Measurements from ENCODE around the gene SPATA32. TPM values are rescaled to one million over a fixed set of nuclear protein-coding genes. Genes with fewer than 3 reads are reported as not detected.

SPATA32 gene
- total RNA-seq, 4 donors from 2014 or later, result not detected

DNA sequence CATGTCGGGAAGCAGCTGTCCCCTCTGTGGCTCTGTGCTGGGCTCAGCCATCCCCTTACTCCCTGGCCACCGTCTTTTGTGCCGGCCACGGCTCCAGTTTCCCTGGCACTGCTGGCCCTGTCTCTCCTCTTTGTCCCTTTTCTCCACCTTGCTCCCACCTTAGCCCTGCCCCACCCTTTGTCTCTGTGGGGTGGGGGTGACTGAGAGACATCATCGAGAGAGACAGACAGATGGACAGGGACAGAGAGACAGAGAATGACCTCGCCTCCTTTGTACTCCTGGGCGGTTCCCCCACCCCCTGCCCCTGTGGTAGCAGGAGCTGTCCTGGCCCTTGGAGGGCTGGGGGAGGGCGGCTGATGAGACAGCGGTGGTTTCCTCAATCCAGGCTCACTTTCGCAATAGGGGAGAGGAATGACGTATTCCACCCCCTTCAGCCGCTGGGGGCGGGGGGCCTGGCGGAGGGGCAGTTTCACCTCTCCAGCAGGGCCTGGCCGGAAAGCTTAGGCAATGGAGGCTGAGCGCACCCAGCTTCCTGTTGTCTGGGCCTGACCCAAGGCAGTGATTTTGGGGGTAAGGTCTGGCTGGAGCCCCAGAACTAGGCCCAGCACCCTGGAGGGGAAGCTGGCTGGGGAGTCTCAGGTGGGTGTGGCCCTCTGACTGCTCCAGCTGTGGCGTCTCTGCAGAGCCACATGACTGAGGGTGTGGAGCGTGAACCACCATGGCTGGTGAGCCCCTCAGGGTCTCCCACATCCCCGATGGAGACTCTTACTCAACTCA is 32.9 kb downstream of the SPATA32 start:
- 24 to 77% methylated on average over 4 to 16 of the region's 19 CpGs for WGBS, 2 donors
- Histone ChIP-seq H3K4me1 (peaks cover 39 to 78% (median 45%) of the 10 kb centered on the region in 3 donors), H3K9me3 (no peaks in the 10 kb centered on the region), H3K27ac (peak overlapping the region; percentile 66 to 95 (median 84)), H3K36me3 (no peaks in the 10 kb centered on the region), H3K27me3 (peaks cover 0 to 2% (median 0%) of the 10 kb centered on the region in 4 donors), H3K4me3 (peak overlapping the region in 2 of 4 donors; percentile 7 to 70)
- DNase-seq, result no peak
- intact Hi-C loops (cut with DNase I), result no loop called here
- TF ChIP-seq CTCF (IDR thresholded peaks at IDR 0.05) (no peak), POLR2A (IDR thresholded peaks at IDR 0.05) (peak in 1 of 4 donors; percentile 54)

DNA sequence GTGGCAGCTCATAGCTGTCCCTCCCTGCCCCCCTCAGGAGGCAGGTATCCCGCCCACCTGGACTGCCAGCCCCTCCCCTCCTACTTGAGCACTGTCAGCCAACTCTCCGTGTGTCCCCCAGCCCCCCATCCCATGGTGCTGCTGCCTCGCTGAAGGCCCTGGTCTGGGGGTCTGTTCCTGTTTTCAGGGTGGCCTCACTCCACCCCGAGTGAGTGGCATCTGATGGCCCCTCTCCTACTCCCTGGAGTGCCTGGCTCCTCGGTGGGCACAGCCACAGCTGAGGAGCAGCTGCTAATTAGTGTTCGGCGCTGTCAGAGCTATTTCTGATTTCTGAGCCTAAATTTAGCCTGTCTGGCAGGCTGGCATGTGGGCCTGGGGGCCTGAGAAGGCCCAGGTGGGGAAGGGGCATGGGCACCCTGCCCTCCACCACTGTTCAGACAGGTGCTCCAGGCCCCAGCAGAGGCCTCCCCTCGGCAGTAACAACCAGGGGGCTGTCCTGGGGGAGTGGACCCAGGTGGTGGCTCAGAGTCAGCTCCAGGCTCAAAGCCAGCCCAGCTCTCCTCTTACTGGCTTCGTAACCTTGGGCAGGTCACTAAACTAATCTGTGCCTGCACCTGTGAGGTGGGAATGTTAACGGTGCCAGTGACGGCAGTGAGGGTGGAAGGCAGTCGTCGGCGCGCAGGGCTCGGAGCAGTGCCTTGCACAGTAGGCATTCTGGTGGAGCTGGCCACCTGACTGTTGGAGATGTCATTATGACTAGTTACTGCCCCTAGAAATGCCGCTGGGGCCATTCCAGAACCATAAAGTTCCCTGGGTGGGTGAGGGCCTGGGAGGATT is 33.8 kb downstream of the SPATA32 start:
- Histone ChIP-seq H3K4me3 (peak overlapping the region in 2 of 4 donors; percentile 7 to 70), H3K36me3 (no peaks in the 10 kb centered on the region), H3K9me3 (no peaks in the 10 kb centered on the region), H3K27me3 (peaks cover 0 to 7% (median 0%) of the 10 kb centered on the region in 4 donors), H3K4me1 (peaks cover 39 to 86% (median 45%) of the 10 kb centered on the region in 3 donors), H3K27ac (peak overlapping the region; percentile 66 to 95 (median 84))
- 68 to 77% methylated on average over 3 to 7 of the region's 17 CpGs for WGBS, 2 donors
- DNase-seq, result no peak
- intact Hi-C loops (cut with DNase I), result no loop called here
- TF ChIP-seq POLR2A (IDR thresholded peaks at IDR 0.05) (no peak), CTCF (IDR thresholded peaks at IDR 0.05) (no peak)

GRCh38 chr17:45227101-45227925 is 34.6 kb downstream of the SPATA32 start:
- H3K9me3 ChIP-seq, result no peaks in the 10 kb centered on the region
- H3K36me3 ChIP-seq, result no peaks in the 10 kb centered on the region
- peaks cover 39 to 94% (median 45%) of the 10 kb centered on the region in 3 donors for H3K4me1 ChIP-seq
- peak overlapping the region in 3 of 4 donors; percentile 8 to 70 (median 59) for H3K4me3 ChIP-seq
- H3K27ac ChIP-seq, result peak overlapping the region; percentile 66 to 95 (median 84)
- intact Hi-C loops (cut with DNase I), result no loop called here
- WGBS, 2 donors, result 41 to 75% methylated on average over 6 to 8 of the region's 8 CpGs
- H3K27me3 ChIP-seq, result peaks cover 0 to 16% (median under 1%) of the 10 kb centered on the region in 4 donors
- TF ChIP-seq POLR2A (IDR thresholded peaks at IDR 0.05) (no peak), CTCF (IDR thresholded peaks at IDR 0.05) (no peak)
- no peak for DNase-seq

- Histone ChIP-seq H3K27ac (peak overlapping the region; percentile 66 to 95 (median 84)), H3K4me1 (peaks cover 45 to 96% (median 46%) of the 10 kb centered on the region in 3 donors), H3K4me3 (peak overlapping the region in 3 of 4 donors; percentile 8 to 70 (median 59)), H3K36me3 (no peaks in the 10 kb centered on the region), H3K27me3 (peaks cover 0 to 23% (median 3%) of the 10 kb centered on the region in 4 donors), H3K9me3 (no peaks in the 10 kb centered on the region)
- WGBS, 2 donors, result 66 to 71% methylated on average over 3 of the region's 3 CpGs
- TF ChIP-seq POLR2A (IDR thresholded peaks at IDR 0.05), result no peak
- TF ChIP-seq CTCF (IDR thresholded peaks at IDR 0.05), result no peak
- intact Hi-C loops (cut with DNase I), result no loop called here
- no peak for DNase-seq
Measured at GRCh38 chr17:45226576-45226975, 35.3 kb downstream of the SPATA32 start.
